IPS-18c (cell line): ENCODE results near the gene CCAR1.
A peak's percentile ranks its signal among the peaks of the same experiment; 100 is the strongest.
"Not testable (repeated sequence)": the region's sequence is repeated elsewhere in the genome, so short reads cannot be mapped to it uniquely, and the experiment has no call there.

Experiments used
- H3K4me3 ChIP-seq: 2 replicates; pipeline ENCODE4 v1.7.0; 2013; ENCODE audit warnings: low read depth, mild to moderate bottlenecking, low read length, moderate library complexity; ENCODE audit not compliant: insufficient read depth
- H3K9me3 ChIP-seq: one replicate; pipeline ENCODE4 v1.6.1; 2013; ENCODE audit warnings: mild to moderate bottlenecking, low read length, moderate library complexity; ENCODE audit not compliant: control insufficient read depth, insufficient read depth

CCAR1 gene

GRCh38 chr10:68720793-68721672, at the start of gene CCAR1:
CCAR1 (plus strand) TSS chr10:68721239; CDS start chr10:68722505, 1,266 bp downstream.
- peak within 1 kb of the TSS; percentile 98 for H3K4me3 ChIP-seq
- no peaks in the 10 kb centered on the region for H3K9me3 ChIP-seq

- H3K9me3 ChIP-seq, result no peaks in the 10 kb centered on the region
- no peak overlapping the region for H3K4me3 ChIP-seq
Observed at GRCh38 chr10:68684413-68684812, 36.6 kb upstream of the CCAR1 start.

GRCh38 chr10:68696018-68696417, 25.0 kb upstream of the CCAR1 start:
- H3K9me3 ChIP-seq, result no peaks in the 10 kb centered on the region
- no peak overlapping the region for H3K4me3 ChIP-seq

- Histone ChIP-seq H3K4me3 (no peak overlapping the region), H3K9me3 (no peaks in the 10 kb centered on the region)
Observed at GRCh38 chr10:68697106-68697505, 23.9 kb upstream of the CCAR1 start.

GRCh38 chr10:68700197-68700596, 20.8 kb upstream of the CCAR1 start:
- no peak overlapping the region for H3K4me3 ChIP-seq

GRCh38 chr10:68705548-68705947, 15.5 kb upstream of the CCAR1 start:
- Histone ChIP-seq H3K4me3 (no peak overlapping the region), H3K9me3 (no peaks in the 10 kb centered on the region)

More at GRCh38 chr10:68700197-68700596, 20.8 kb upstream of the CCAR1 start:
- no peaks in the 10 kb centered on the region for H3K9me3 ChIP-seq

- not testable (repeated sequence) for H3K4me3 ChIP-seq
Observed at GRCh38 chr10:68708987-68709386, 12.1 kb upstream of the CCAR1 start.

GRCh38 chr10:68713065-68713464, 8.0 kb upstream of the CCAR1 start:
- not testable (repeated sequence) for H3K9me3 ChIP-seq, H3K4me3 ChIP-seq

More at GRCh38 chr10:68708987-68709386, 12.1 kb upstream of the CCAR1 start:
- not testable (repeated sequence) for H3K9me3 ChIP-seq

- H3K9me3 ChIP-seq, result no peaks in the 10 kb centered on the region
- H3K4me3 ChIP-seq, result no peak overlapping the region
Observed at GRCh38 chr10:68717435-68717834, 3.6 kb upstream of the CCAR1 start.

- peak overlapping the region; percentile 98 for H3K4me3 ChIP-seq
- H3K9me3 ChIP-seq, result no peaks in the 10 kb centered on the region
Observed at GRCh38 chr10:68721673-68722335, 765 bp downstream of the CCAR1 start.

- Histone ChIP-seq H3K9me3 (no peaks in the 10 kb centered on the region), H3K4me3 (no peak overlapping the region)
Observed at GRCh38 chr10:68725016-68725415, 4.0 kb downstream of the CCAR1 start.

- no peaks in the 10 kb centered on the region for H3K9me3 ChIP-seq
Observed at GRCh38 chr10:68727146-68727545, 6.1 kb downstream of the CCAR1 start.

GRCh38 chr10:68732651-68733050, 11.6 kb downstream of the CCAR1 start:
- H3K9me3 ChIP-seq, result no peaks in the 10 kb centered on the region
- H3K4me3 ChIP-seq, result no peak overlapping the region

More at GRCh38 chr10:68727146-68727545, 6.1 kb downstream of the CCAR1 start:
- H3K4me3 ChIP-seq, result no peak overlapping the region

GRCh38 chr10:68734349-68734748, 13.3 kb downstream of the CCAR1 start:
- no peaks in the 10 kb centered on the region for H3K9me3 ChIP-seq

GRCh38 chr10:68735119-68735518, 14.1 kb downstream of the CCAR1 start:
- Histone ChIP-seq H3K4me3 (no peak overlapping the region), H3K9me3 (no peaks in the 10 kb centered on the region)

More at GRCh38 chr10:68734349-68734748, 13.3 kb downstream of the CCAR1 start:
- H3K4me3 ChIP-seq, result no peak overlapping the region

GRCh38 chr10:68735739-68736138, 14.7 kb downstream of the CCAR1 start:
- not testable (repeated sequence) for H3K4me3 ChIP-seq

GRCh38 chr10:68740676-68741075, 19.6 kb downstream of the CCAR1 start:
- not testable (repeated sequence) for H3K4me3 ChIP-seq, H3K9me3 ChIP-seq

More at GRCh38 chr10:68735739-68736138, 14.7 kb downstream of the CCAR1 start:
- H3K9me3 ChIP-seq, result not testable (repeated sequence)

- Histone ChIP-seq H3K9me3 (no peaks in the 10 kb centered on the region), H3K4me3 (no peak overlapping the region)
Observed at GRCh38 chr10:68742397-68742796, 21.4 kb downstream of the CCAR1 start.
